Heart left ventricle (tissue), 16 donors: ENCODE data around the gene CIAO3. TPM values are rescaled to one million over a fixed set of nuclear protein-coding genes. Genes with fewer than 3 reads are reported as not detected.

Experiments used
- ATAC-seq, 4 donors: fragments of 200-7000 bp; cut with Tn5 transposase; one replicate each; pipeline ENCODE4 v1.9.1; 2020 to 2022; ENCODE audit warnings: moderate library complexity in 4 of 4, mild to moderate bottlenecking in 3 of 4, moderate number of reproducible peaks in 1 of 4
- DNase-seq, 5 donors: peaks; one replicate each; pipeline ENCODE4 v3.0.0-alpha.2; 2020
- H3K27ac ChIP-seq, 12 donors: fragments of 200-600 bp; sonication (generic) in 4 of 12; one replicate each; pipeline versions ENCODE4 v1.5.0 to v1.8.0; 2016 to 2022; ENCODE audit warnings: mild to moderate bottlenecking in 2 of 12
- H3K27me3 ChIP-seq, 9 donors: fragments of 200-600 bp; sonication (generic) in 2 of 9; one replicate each; pipeline versions ENCODE4 v1.5.1 to v1.8.0; 2016 to 2022; ENCODE audit warnings: mild to moderate bottlenecking in 3 of 9
- H3K36me3 ChIP-seq, 9 donors: fragments of 200-600 bp; sonication (generic) in 2 of 9; one replicate each; pipeline versions ENCODE4 v1.5.0 to v1.8.0; 2018 to 2022; ENCODE audit warnings: mild to moderate bottlenecking in 2 of 9
- H3K4me1 ChIP-seq, 12 donors: fragments of 200-600 bp; sonication (generic) in 4 of 12; one replicate each; pipeline versions ENCODE4 v1.5.0 to v1.8.0; 2016 to 2022; ENCODE audit warnings: mild to moderate bottlenecking in 3 of 12
- H3K4me3 ChIP-seq, 12 donors: fragments of 200-600 bp; sonication (generic) in 4 of 12; one replicate each; pipeline versions ENCODE4 v1.5.0 to v1.8.0; 2017 to 2022; ENCODE audit warnings: mild to moderate bottlenecking in 9 of 12, moderate library complexity in 4 of 12
- H3K9me3 ChIP-seq, 12 donors: fragments of 200-600 bp; sonication (generic) in 4 of 12; one replicate each; pipeline versions ENCODE4 v1.5.0 to v1.8.0; 2016 to 2022; ENCODE audit warnings: mild to moderate bottlenecking in 1 of 12
- CTCF ChIP-seq, 12 donors: fragments of 200-600 bp; sonication (generic) in 4 of 12; IDR thresholded peaks; one replicate each; pipeline versions ENCODE4 v1.5.0 to v1.8.0; 2018 to 2022; ENCODE audit warnings: antibody characterized with exemption in 12 of 12, mild to moderate bottlenecking in 5 of 12
- POLR2A ChIP-seq, 2 donors: fragments of 450-650 bp; IDR thresholded peaks; one replicate each; pipeline ENCODE4 v1.6.1; 2017; ENCODE audit warnings: antibody characterized with exemption in 2 of 2, mild to moderate bottlenecking in 2 of 2, moderate library complexity in 2 of 2
- WGBS, 4 donors: extraction: QIAGEN DNeasy Blood & Tissue Kit in 2 of 4; methylation state at CpG; one replicate each; pipeline versions ENCODE4 v1.1.5 to v1.1.7; 2013 to 2018; 5-methylcytosine and 5-hydroxymethylcytosine counted together
- intact Hi-C, 10 donors: fragments of 100-400 bp; cut with DNase I; formaldehyde crosslinking; loops; one replicate each; pipeline versions ENCODE4 v1.11.1 to v1.14.2; 2022
- polyA plus RNA-seq, 2 donors: library from polyadenylated mRNA; stranded (reverse); fragments of 200-250 nt; gene quantifications; one replicate each; pipeline ENCODE4 v1.2.3, GENCODE V29; 2013
- total RNA-seq, 9 donors: library from RNA; depleted of rRNA in 2 of 9; stranded (reverse); fragments of >200 nt in 2 of 9; fragmentation: NEBNext Ultra II Directional in 3 of 9; extraction: Animal tissue kit (Norgen Biotek cat#: 25700) in 3 of 9; gene quantifications; one replicate each; pipeline versions ENCODE4 v1.1.0 to v1.2.4, GENCODE V29; 2016 to 2023
- donor health status: ischemic (EF 13 %, LVEDD 7.1; RV severe dilation, severe dysfunction).
- donor health status: healthy with polysubstance abuse.
- donor health status: DM: no; HTN: yes; CAD: no.
- donor health status: DM: no; HTN: no; CAD: no.
- donor health status: ischemic (EF 25% LVEDD 6.9; RV normal size, moderate dysfunction).
- donor health status: ischemic (EF 25% LVEDD 5.7; RV mildly dilated, moderate dysfunction).
- donor health status: healthy.
- donor health status: DM: yes; HTN: yes; CAD: no.
- donor health status: ischemic (EF 35%, LVEDD 5.7; RV mildly dilated, moderate dysfunction).
- donor health status: nonischemic (EF 11% LVEDD 7.7; RV severe dilation, severe dysfunction).
- donor health status: DM: yes; HTN: yes; CAD: no.
- donor health status: PGD.
- donor health status: ischemic (EF 29% LVEDD 5.4; RV normal size, mild dysfunction).
- donor health status: nonischemic (EF 23%, LVEDD 6.1; RV moderate dilation, normal function).

CIAO3 gene
- total and polyA plus RNA-seq, 11 donors: 21.4 to 41.5 (median 28.2) TPM

GRCh38 chr16:720447-720989 is 20.3 kb downstream of the CIAO3 start:
- ATAC-seq: peak; percentile 50 to 74 (median 64)
- Histone ChIP-seq H3K27ac (peak overlapping the region; percentile 62 to 98 (median 94)), H3K27me3 (peaks cover 0 to 12% (median 0%) of the 10 kb centered on the region in 9 donors), H3K36me3 (peaks cover 0 to 6% (median 0%) of the 10 kb centered on the region in 9 donors), H3K9me3 (no peaks in the 10 kb centered on the region), H3K4me3 (peak overlapping the region; percentile 58 to 92 (median 80)), H3K4me1 (peaks cover 4 to 50% (median 35%) of the 10 kb centered on the region in 12 donors)
- TF ChIP-seq POLR2A (IDR thresholded peaks at IDR 0.05) (no peak), CTCF (IDR thresholded peaks at IDR 0.05) (peak in 3 of 12 donors; percentile 4 to 19 (median 6))
- intact Hi-C loops: no loop called here
- 0 to 2% (median 1%) methylated on average over 5 to 38 of the region's 38 CpGs for WGBS, 4 donors
- DNase-seq: peak in 4 of 5 donors; percentile 65 to 73 (median 70)

- ATAC-seq: peak in 2 of 4 donors; percentile 2 to 11
- Histone ChIP-seq H3K36me3 (peaks cover 0 to 6% (median 0%) of the 10 kb centered on the region in 9 donors), H3K4me1 (peaks cover 4 to 52% (median 35%) of the 10 kb centered on the region in 12 donors), H3K4me3 (peak overlapping the region in 11 of 12 donors; percentile 58 to 92 (median 81)), H3K9me3 (no peaks in the 10 kb centered on the region), H3K27ac (peak overlapping the region in 11 of 12 donors; percentile 87 to 98 (median 94)), H3K27me3 (peaks cover 0 to 14% (median 0%) of the 10 kb centered on the region in 9 donors)
- intact Hi-C loops: loop anchor here in 1 of 10 donors (5.0 kb wide), 1 partner anchor 337 kb away; no protein-coding TSS in a partner anchor
- TF ChIP-seq POLR2A (IDR thresholded peaks at IDR 0.05) (no peak), CTCF (IDR thresholded peaks at IDR 0.05) (peak in 3 of 12 donors; percentile 6 to 18 (median 12))
- no peak for DNase-seq
- 5 to 8% (median 8%) methylated on average over 16 of the region's 16 CpGs for WGBS, 4 donors
These were observed 20.9 kb downstream of the CIAO3 start for GRCh38 chr16:719815-720446.

- Histone ChIP-seq H3K4me1 (peaks cover 4 to 60% (median 42%) of the 10 kb centered on the region in 12 donors), H3K27me3 (peaks cover 0 to 18% (median 0%) of the 10 kb centered on the region in 9 donors), H3K4me3 (peak overlapping the region in 1 of 12 donors; percentile 24), H3K9me3 (no peaks in the 10 kb centered on the region), H3K36me3 (peaks cover 0 to 6% (median 0%) of the 10 kb centered on the region in 9 donors), H3K27ac (no peak overlapping the region)
- intact Hi-C loops: loop anchor here in 1 of 10 donors (5.0 kb wide), 1 partner anchor 338 kb away; no protein-coding TSS in a partner anchor
- ATAC-seq: no peak
- TF ChIP-seq CTCF (IDR thresholded peaks at IDR 0.05) (no peak), POLR2A (IDR thresholded peaks at IDR 0.05) (no peak)
- 85 to 91% (median 89%) methylated on average over 5 to 6 of the region's 6 CpGs for WGBS, 4 donors
- no peak for DNase-seq
These were observed 21.9 kb downstream of the CIAO3 start for GRCh38 chr16:718922-719321.

GRCh38 chr16:718389-718788 is 22.4 kb downstream of the CIAO3 start:
- H3K4me1 ChIP-seq: peaks cover 4 to 61% (median 42%) of the 10 kb centered on the region in 12 donors
- H3K4me3 ChIP-seq: no peak overlapping the region
- no peaks in the 10 kb centered on the region for H3K9me3 ChIP-seq
- no peak for DNase-seq
- peaks cover 0 to 18% (median 0%) of the 10 kb centered on the region in 9 donors for H3K27me3 ChIP-seq
- peaks cover 0 to 6% (median 0%) of the 10 kb centered on the region in 9 donors for H3K36me3 ChIP-seq
- 95 to 97% (median 96%) methylated on average over 3 to 9 of the region's 9 CpGs for WGBS, 4 donors
- no peak for ATAC-seq
- intact Hi-C loops: loop anchor here in 1 of 10 donors (5.0 kb wide), 1 partner anchor 339 kb away; no protein-coding TSS in a partner anchor
- H3K27ac ChIP-seq: no peak overlapping the region
- TF ChIP-seq CTCF (IDR thresholded peaks at IDR 0.05) (no peak), POLR2A (IDR thresholded peaks at IDR 0.05) (no peak)
